B cell (primary cell): ENCODE data around the gene POU2F2. TPM values are rescaled to one million over a fixed set of nuclear protein-coding genes. Genes with fewer than 3 reads are reported as not detected.
A peak's percentile ranks its signal among the peaks of the same experiment; 100 is the strongest.

Source experiments
- ATAC-seq: fragments of 200-7000 bp; cut with Tn5 transposase; one replicate; pipeline ENCODE4 v1.10.0; 2021; ENCODE audit warnings: low read depth, mild to moderate bottlenecking, moderate number of reproducible peaks, moderate library complexity
- CTCF ChIA-PET: fragments of 350-600 bp; sonication (Branson Sonifier 250); formaldehyde crosslinking; loops from one replicate; lab custom pipeline; 2021; ENCODE audit warnings: antibody characterized with exemption, inconsistent platforms; lab: Charles Lee
- POLR2A ChIA-PET: fragments of 350-600 bp; sonication (Branson Sonifier 250); formaldehyde crosslinking; loops from one replicate; lab custom pipeline; 2021; ENCODE audit warnings: antibody characterized with exemption; lab: Charles Lee
- DNase-seq: peaks from one replicate; pipeline ENCODE4 v3.0.0; 2013
- H2AFZ ChIP-seq: 2 replicates; pipeline ENCODE4 v1.6.1; 2012; ENCODE audit warnings: mild to moderate bottlenecking, low read depth, low read length; ENCODE audit not compliant: insufficient read depth, poor library complexity, severe bottlenecking
- H3K27ac ChIP-seq, 2 donors: 1 replicate in 1 of 2; 2 replicates in 1 of 2; pipeline ENCODE4 v1.5.1; 2012 to 2013; ENCODE audit warnings: low read length in 2 of 2, mild to moderate bottlenecking in 2 of 2, moderate library complexity in 1 of 2
- H3K27me3 ChIP-seq, 4 experiments: fragments of 200-600 bp in 1 of 4; sonication (generic) in 1 of 4; replicated peaks in 1 of 4; 1 replicate in 2 of 4; 2 replicates in 2 of 4; pipeline versions ENCODE4 v1.6.1 to v1.7.0; 2013 to 2016; ENCODE audit warnings: low read length in 3 of 4, mild to moderate bottlenecking in 2 of 4, mixed read lengths in 1 of 4, moderate library complexity in 1 of 4; ENCODE audit not compliant: insufficient read depth in 4 of 4, control insufficient read depth in 3 of 4; ENCODE audit errors: control extremely low read depth in 1 of 4
- H3K36me3 ChIP-seq, 2 experiments: replicated peaks in 1 of 2; 1 replicate in 1 of 2; 2 replicates in 1 of 2; pipeline versions ENCODE4 v1.6.1 to v1.7.1; 2013; ENCODE audit warnings: low read length in 1 of 2; ENCODE audit not compliant: insufficient read depth in 2 of 2, control insufficient read depth in 1 of 2; ENCODE audit errors: control extremely low read depth in 1 of 2, extremely low read depth in 1 of 2
- H3K4me1 ChIP-seq, 2 donors: fragments of 200-600 bp in 1 of 2; sonication (generic) in 1 of 2; 1 replicate in 1 of 2; 2 replicates in 1 of 2; pipeline versions ENCODE4 v1.5.1 to v1.6.1; 2013 to 2017; ENCODE audit warnings: low read length in 2 of 2; ENCODE audit not compliant: control insufficient read depth in 2 of 2, insufficient read depth in 2 of 2
- H3K4me2 ChIP-seq: replicated peaks from 2 replicates; pipeline ENCODE3; 2012; ENCODE audit warnings: mild to moderate bottlenecking, low read depth, low read length; ENCODE audit not compliant: poor library complexity, severe bottlenecking
- H3K4me3 ChIP-seq, 5 experiments: fragments of 200-600 bp in 1 of 5; sonication (generic) in 1 of 5; 1 replicate in 3 of 5; 2 replicates in 2 of 5; pipeline versions ENCODE4 v1.5.1 to v1.7.0; 2011 to 2016; ENCODE audit warnings: low read length in 4 of 5, mild to moderate bottlenecking in 4 of 5, low read depth in 2 of 5, control low read depth in 1 of 5, moderate library complexity in 1 of 5; ENCODE audit not compliant: insufficient read depth in 1 of 5; ENCODE audit errors: control extremely low read depth in 1 of 5, extremely low read depth in 1 of 5
- H3K79me2 ChIP-seq: fragments of 200-600 bp; sonication (generic); one replicate; pipeline ENCODE4 v1.6.0; 2016; ENCODE audit warnings: low read length; ENCODE audit not compliant: control insufficient read depth, insufficient read depth
- H3K9ac ChIP-seq: fragments of 200-600 bp; sonication (generic); 2 replicates; pipeline ENCODE4 v1.6.1; 2017; ENCODE audit warnings: mild to moderate bottlenecking, low read length, moderate library complexity
- H3K9me3 ChIP-seq, 3 donors: one replicate each; pipeline versions ENCODE4 v1.6.1 to v1.7.1; 2013; ENCODE audit warnings: low read length in 2 of 3; ENCODE audit not compliant: control insufficient read depth in 2 of 3, insufficient read depth in 1 of 3; ENCODE audit errors: control extremely low read depth in 1 of 3
- H4K20me1 ChIP-seq: 2 replicates; pipeline ENCODE4 v1.6.0; 2012; ENCODE audit warnings: mild to moderate bottlenecking, low read length; ENCODE audit not compliant: insufficient read depth, control insufficient read depth, poor library complexity, severe bottlenecking
- H3K27ac Mint-ChIP-seq: one replicate; pipeline ENCODE4 v1.8.0; 2021; ENCODE audit warnings: mixed read lengths
- H3K27me3 Mint-ChIP-seq: one replicate; pipeline ENCODE4 v1.8.0; 2021; ENCODE audit warnings: mixed read lengths
- H3K4me1 Mint-ChIP-seq: one replicate; pipeline ENCODE4 v1.8.0; 2021; ENCODE audit warnings: mixed read lengths
- H3K4me3 Mint-ChIP-seq: one replicate; pipeline ENCODE4 v1.8.0; 2021; ENCODE audit warnings: mixed read lengths
- H3K9me3 Mint-ChIP-seq: one replicate; pipeline ENCODE4 v1.8.0; 2022; ENCODE audit warnings: mixed read lengths; ENCODE audit not compliant: insufficient read depth
- CTCF ChIP-seq: fragments of 200-600 bp; IDR thresholded peaks from one replicate; pipeline ENCODE4 v1.8.0; 2022; ENCODE audit warnings: antibody characterized with exemption, mild to moderate bottlenecking
- EZH2 ChIP-seq: IDR thresholded peaks from 2 replicates; pipeline ENCODE4 v1.6.1; 2012; ENCODE audit warnings: borderline replicate concordance, low read depth, mild to moderate bottlenecking, moderate library complexity, low read length; ENCODE audit not compliant: insufficient read depth, poor library complexity, severe bottlenecking
- WGBS: methylation state at CpG from one replicate; pipeline ENCODE4 v1.1.5; 2013; ENCODE audit warnings: missing lambda C conversion rate; ENCODE audit not compliant: insufficient coverage; 5-methylcytosine and 5-hydroxymethylcytosine counted together
- intact Hi-C: fragments of 100-400 bp; cut with micrococcal nuclease; formaldehyde crosslinking; loops from one replicate; pipeline ENCODE4 v1.10.0; 2022
- polyA plus RNA-seq: library from polyadenylated mRNA; depleted of rRNA; stranded (reverse); fragments of >200 nt; gene quantifications from 2 replicates; pipeline ENCODE4 v1.2.3, GENCODE V29; 2012
- total RNA-seq, 2 donors: library from RNA; stranded (reverse); fragments of 120-200 nt in 1 of 2; gene quantifications; 1 replicate in 1 of 2; 2 replicates in 1 of 2; pipeline versions ENCODE4 v1.2.3 to v1.2.4, GENCODE V29; 2013 to 2022

POU2F2 gene
- total and polyA plus RNA-seq, 2 donors (not counting 1 experiment from before 2014, with no cell fraction given) = 152 to 170 TPM

- Mint-ChIP-seq H3K27me3 (no peaks in the 10 kb centered on the region), H3K27ac (no peak overlapping the region), H3K9me3 (no peaks in the 10 kb centered on the region), H3K4me3 (no peak overlapping the region), H3K4me1 (peaks cover 67% of the 10 kb centered on the region)
- Histone ChIP-seq H2AFZ (no peak overlapping the region), H3K27me3 (no peaks in the 10 kb centered on the region), H3K4me2 (no peak overlapping the region), H3K9me3 (no peaks in the 10 kb centered on the region), H4K20me1 (peaks cover 79% of the 10 kb centered on the region), H3K4me1 (peaks cover 45 to 65% of the 10 kb centered on the region in 2 donors), H3K36me3 (peaks cover 1 to 72% of the 10 kb centered on the region in 2 experiments), H3K79me2 (peaks cover 87% of the 10 kb centered on the region), H3K9ac (no peak overlapping the region), H3K4me3 (no peak overlapping the region), H3K27ac (peak overlapping the region in 1 of 2 donors; percentile 58)
- DNase-seq (no peak), ATAC-seq (no peak)
- WGBS = no CpG with 5 or more reads among the region's 3 CpGs
- ChIA-PET POLR2A (interaction anchor here (1.5 kb wide), 1 partner anchor 10 kb away, joined by 3 read pairs; no protein-coding TSS in a partner anchor), CTCF (interaction anchor here (0.7 to 19.4 kb wide), 21 partner anchors 9 to 323 kb away, joined by 3 to 419 read pairs (median 7); partner anchors contain the start of genes GSK3A and POU2F2)
- no peak for TF ChIP-seq CTCF
- intact Hi-C loops = no loop called here
These were observed 22.4 kb downstream of the POU2F2 start for GRCh38 chr19:42109896-42110295.

GRCh38 chr19:42108527-42109389, 23.5 kb downstream of the POU2F2 start:
- POLR2A ChIA-PET = interaction anchor here (1.2 to 1.5 kb wide), 4 partner anchors 12 to 173 kb away, joined by 3 to 7 read pairs (median 4); partner anchors contain the start of gene POU2F2
- Histone ChIP-seq H3K9me3 (no peaks in the 10 kb centered on the region), H3K27me3 (no peaks in the 10 kb centered on the region), H3K36me3 (peaks cover 1 to 83% of the 10 kb centered on the region in 2 experiments), H3K27ac (peak overlapping the region in 1 of 2 donors; percentile 58), H3K4me1 (peaks cover 33 to 53% of the 10 kb centered on the region in 2 donors), H3K9ac (no peak overlapping the region), H4K20me1 (peaks cover 85% of the 10 kb centered on the region), H3K79me2 (peaks cover 99% of the 10 kb centered on the region), H3K4me2 (peak overlapping the region; percentile 52), H3K4me3 (no peak overlapping the region), H2AFZ (no peak overlapping the region)
- Mint-ChIP-seq H3K27ac (peak overlapping the region; percentile 71), H3K27me3 (no peaks in the 10 kb centered on the region), H3K9me3 (no peaks in the 10 kb centered on the region), H3K4me1 (peaks cover 57% of the 10 kb centered on the region), H3K4me3 (peak overlapping the region; percentile 24)
- ATAC-seq (peak; percentile 98), DNase-seq (peak; percentile 92)
- 7% methylated on average over 12 of the region's 16 CpGs for WGBS
- intact Hi-C loops = loop anchor here (1.0 kb wide), 9 partner anchors 21 to 325 kb away; partner anchors contain the start of genes GSK3A, MEGF8 and ZNF526
- CTCF ChIA-PET = interaction anchor here (0.6 to 19.4 kb wide), 49 partner anchors 13 to 333 kb away, joined by 3 to 419 read pairs (median 5); partner anchors contain the start of genes GSK3A, POU2F2 and ZNF526
- TF ChIP-seq CTCF (peak; percentile 100), EZH2 (no peak)
